Naive thymus-derived CD4-positive, alpha-beta T cell (primary cell): ENCODE data around the gene MINK1. TPM values are rescaled to one million over a fixed set of nuclear protein-coding genes. Genes with fewer than 3 reads are reported as not detected.
"Not testable (repeated sequence)": the region's sequence is repeated elsewhere in the genome, so short reads cannot be mapped to it uniquely, and the experiment has no call there.

ENCODE experiments used
- ATAC-seq: fragments of 150-1000 bp; cut with Tn5 transposase; 2 replicates; pipeline ENCODE4 v1.10.0; 2021; ENCODE audit warnings: mild to moderate bottlenecking, moderate library complexity
- CTCF ChIA-PET: fragments of 350-600 bp; sonication (Branson Sonifier 250); formaldehyde crosslinking; loops from one replicate; lab custom pipeline; 2021; ENCODE audit warnings: antibody characterized with exemption; lab: Charles Lee
- POLR2A ChIA-PET: fragments of 350-600 bp; sonication (Branson Sonifier 250); formaldehyde crosslinking; loops from one replicate; lab custom pipeline; 2021; ENCODE audit warnings: antibody characterized with exemption, inconsistent platforms; lab: Charles Lee
- DNase-seq, 9 donors: peaks; one replicate each; pipeline versions ENCODE4 v3.0.0 to v3.0.0-alpha.2; 2020 to 2022; ENCODE audit warnings: mixed read lengths in 1 of 9
- H3K27ac ChIP-seq: one replicate; pipeline ENCODE4 v1.7.0; 2013; ENCODE audit warnings: mild to moderate bottlenecking, low read depth, low read length, moderate library complexity
- H3K27me3 ChIP-seq, 2 donors: one replicate each; pipeline ENCODE4 v1.7.0; 2013; ENCODE audit warnings: low read length in 2 of 2, mild to moderate bottlenecking in 2 of 2, moderate library complexity in 2 of 2; ENCODE audit not compliant: control insufficient read depth in 2 of 2, insufficient read depth in 2 of 2
- H3K36me3 ChIP-seq, 3 experiments: 1 replicate in 2 of 3; 2 replicates in 1 of 3; pipeline ENCODE4 v1.7.0; 2013; ENCODE audit warnings: low read length in 3 of 3, mild to moderate bottlenecking in 3 of 3, moderate library complexity in 1 of 3; ENCODE audit not compliant: insufficient read depth in 3 of 3, control insufficient read depth in 2 of 3
- H3K4me1 ChIP-seq, 2 donors: one replicate each; pipeline ENCODE4 v1.7.0; 2013; ENCODE audit warnings: low read length in 2 of 2, mild to moderate bottlenecking in 2 of 2, moderate library complexity in 1 of 2; ENCODE audit not compliant: control insufficient read depth in 2 of 2, insufficient read depth in 2 of 2
- H3K4me3 ChIP-seq: 2 replicates; pipeline ENCODE4 v1.7.0; 2013; ENCODE audit warnings: mild to moderate bottlenecking, low read length
- H3K9me3 ChIP-seq, 3 experiments: 1 replicate in 2 of 3; 2 replicates in 1 of 3; pipeline ENCODE4 v1.7.0; 2013; ENCODE audit warnings: low read length in 3 of 3; ENCODE audit not compliant: control insufficient read depth in 2 of 3
- H3K27ac Mint-ChIP-seq, 9 donors: one replicate each; pipeline ENCODE4 v1.8.0; 2020 to 2022; ENCODE audit warnings: mixed read lengths in 9 of 9, mild to moderate bottlenecking in 8 of 9, moderate library complexity in 5 of 9, inconsistent platforms in 2 of 9
- H3K27me3 Mint-ChIP-seq, 5 donors: one replicate each; pipeline ENCODE4 v1.8.0; 2021 to 2022; ENCODE audit warnings: mixed read lengths in 5 of 5, mild to moderate bottlenecking in 1 of 5
- H3K36me3 Mint-ChIP-seq, 5 donors: one replicate each; pipeline ENCODE4 v1.8.0; 2020 to 2022; ENCODE audit warnings: mixed read lengths in 5 of 5, mild to moderate bottlenecking in 3 of 5, inconsistent platforms in 1 of 5
- H3K4me1 Mint-ChIP-seq, 7 donors: one replicate each; pipeline ENCODE4 v1.8.0; 2020 to 2022; ENCODE audit warnings: mixed read lengths in 7 of 7, mild to moderate bottlenecking in 3 of 7, inconsistent platforms in 1 of 7
- H3K4me3 Mint-ChIP-seq, 10 donors: one replicate each; pipeline ENCODE4 v1.8.0; 2020 to 2022; ENCODE audit warnings: mild to moderate bottlenecking in 10 of 10, mixed read lengths in 10 of 10, moderate library complexity in 6 of 10, inconsistent platforms in 2 of 10
- H3K9me3 Mint-ChIP-seq, 11 donors: one replicate each; pipeline ENCODE4 v1.8.0; 2020 to 2022; ENCODE audit warnings: mixed read lengths in 11 of 11, mild to moderate bottlenecking in 4 of 11, inconsistent platforms in 1 of 11, moderate library complexity in 1 of 11
- intact Hi-C, 2 donors: fragments of 100-400 bp; cut with micrococcal nuclease; formaldehyde crosslinking; loops; one replicate each; pipeline ENCODE4 v1.15.1; 2023
- polyA plus RNA-seq, 2 donors: library from polyadenylated mRNA; unstranded; fragments of 300-500 nt; fragmentation: Illumina TruSeq; gene quantifications; one replicate each; pipeline ENCODE4 v1.2.3, GENCODE V29; 2021
- total RNA-seq, 6 experiments: library from RNA in 5 of 6; stranded (reverse) in 5 of 6; gene quantifications; 1 replicate in 5 of 6; 2 replicates in 1 of 6; pipeline ENCODE4 v1.2.3 and lab custom pipeline; 2021 to 2026

MINK1 gene
- total and polyA plus RNA-seq, 7 experiments from 2014 or later, result 8.3 to 142 (median 102) TPM

GRCh38 chr17:4854111-4854681 is 21.1 kb downstream of the MINK1 start:
- Mint-ChIP-seq H3K4me3 (no peak overlapping the region), H3K36me3 (peaks cover 0 to 42% (median 20%) of the 10 kb centered on the region in 5 donors), H3K9me3 (peaks cover 0 to 8% (median 5%) of the 10 kb centered on the region in 11 donors), H3K27ac (peak overlapping the region in 3 of 9 donors; percentile 12 to 67 (median 12)), H3K27me3 (no peaks in the 10 kb centered on the region), H3K4me1 (peaks cover 40 to 66% (median 61%) of the 10 kb centered on the region in 7 donors)
- Histone ChIP-seq H3K4me1 (peaks cover 0 to 8% of the 10 kb centered on the region in 2 donors), H3K9me3 (no peaks in the 10 kb centered on the region), H3K36me3 (peaks cover 0 to 17% (median 6%) of the 10 kb centered on the region in 3 experiments), H3K4me3 (no peak overlapping the region), H3K27ac (no peak overlapping the region), H3K27me3 (no peaks in the 10 kb centered on the region)
- POLR2A ChIA-PET, result no interaction called here
- CTCF ChIA-PET, result no interaction called here
- no peak for ATAC-seq
- intact Hi-C loops, result no loop called here
- DNase-seq, result no peak

GRCh38 chr17:4856271-4856936 is 23.3 kb downstream of the MINK1 start:
- ChIA-PET POLR2A (no interaction called here), CTCF (no interaction called here)
- Mint-ChIP-seq H3K27ac (peak overlapping the region in 1 of 9 donors; percentile 5), H3K9me3 (peaks cover 0 to 8% (median 5%) of the 10 kb centered on the region in 11 donors), H3K27me3 (no peaks in the 10 kb centered on the region), H3K4me3 (no peak overlapping the region), H3K36me3 (peaks cover 0 to 29% (median 17%) of the 10 kb centered on the region in 5 donors), H3K4me1 (peaks cover 28 to 54% (median 43%) of the 10 kb centered on the region in 7 donors)
- no peak overlapping the region for H3K27ac ChIP-seq
- intact Hi-C loops, result no loop called here
- peaks cover 0 to 8% of the 10 kb centered on the region in 2 donors for H3K4me1 ChIP-seq
- no peaks in the 10 kb centered on the region for H3K9me3 ChIP-seq
- peaks cover 0 to 29% (median 7%) of the 10 kb centered on the region in 3 experiments for H3K36me3 ChIP-seq
- no peaks in the 10 kb centered on the region for H3K27me3 ChIP-seq
- no peak for DNase-seq
- no peak for ATAC-seq
- no peak overlapping the region for H3K4me3 ChIP-seq

DNA sequence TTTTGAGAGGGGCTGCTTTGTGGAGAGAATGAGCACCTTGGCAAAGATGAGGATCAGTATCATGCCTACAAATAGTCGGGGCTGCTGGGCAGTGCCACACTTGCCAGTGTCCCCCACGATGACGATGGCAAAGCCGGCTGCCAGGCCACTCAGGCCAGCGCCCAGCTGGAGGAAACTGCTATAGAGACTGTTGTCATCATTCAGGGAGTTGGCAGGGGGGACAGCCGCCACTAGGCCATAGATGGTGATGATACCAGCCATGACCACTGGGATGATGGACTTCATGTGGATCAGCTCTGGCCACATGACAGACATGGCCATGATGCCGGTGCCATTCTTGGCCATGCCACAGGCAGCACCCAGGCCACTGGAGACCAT is 23.8 kb downstream of the MINK1 start:
- peaks cover 0 to 8% of the 10 kb centered on the region in 2 donors for H3K4me1 ChIP-seq

GRCh38 chr17:4857347-4857746 is 24.2 kb downstream of the MINK1 start:
- peak overlapping the region in 1 of 9 donors; percentile 76 for H3K27ac Mint-ChIP-seq
- H3K36me3 ChIP-seq, result peaks cover 0 to 30% (median 7%) of the 10 kb centered on the region in 3 experiments
- H3K9me3 Mint-ChIP-seq, H3K4me1 ChIP-seq, H3K27ac ChIP-seq, H3K4me3 ChIP-seq, intact Hi-C loops, DNase-seq, H3K27me3 ChIP-seq, ATAC-seq, POLR2A ChIA-PET, H3K4me3 Mint-ChIP-seq, H3K27me3 Mint-ChIP-seq, H3K9me3 ChIP-seq: not testable (repeated sequence)
- CTCF ChIA-PET, result interaction anchor here (0.6 kb wide), 1 partner anchor 86 kb away, joined by 3 read pairs; no protein-coding TSS in a partner anchor
- H3K36me3 Mint-ChIP-seq, result peaks cover 0 to 27% (median 20%) of the 10 kb centered on the region in 5 donors
- peaks cover 25 to 47% (median 36%) of the 10 kb centered on the region in 7 donors for H3K4me1 Mint-ChIP-seq

More for the DNA sequence above, 23.8 kb downstream of the MINK1 start:
- intact Hi-C loops, result no loop called here
- Mint-ChIP-seq H3K27ac (peak overlapping the region in 2 of 9 donors; percentile 5 to 76), H3K4me3 (no peak overlapping the region), H3K27me3 (no peaks in the 10 kb centered on the region), H3K4me1 (peaks cover 28 to 51% (median 40%) of the 10 kb centered on the region in 7 donors), H3K36me3 (peaks cover 0 to 26% (median 18%) of the 10 kb centered on the region in 5 donors), H3K9me3 (peaks cover 0 to 7% (median 5%) of the 10 kb centered on the region in 11 donors)
- Histone ChIP-seq H3K9me3 (no peaks in the 10 kb centered on the region), H3K36me3 (peaks cover 0 to 30% (median 7%) of the 10 kb centered on the region in 3 experiments), H3K4me3 (no peak overlapping the region), H3K27ac (no peak overlapping the region), H3K27me3 (no peaks in the 10 kb centered on the region)
- DNase-seq (no peak), ATAC-seq (no peak)
- ChIA-PET CTCF (no interaction called here), POLR2A (no interaction called here)

DNA sequence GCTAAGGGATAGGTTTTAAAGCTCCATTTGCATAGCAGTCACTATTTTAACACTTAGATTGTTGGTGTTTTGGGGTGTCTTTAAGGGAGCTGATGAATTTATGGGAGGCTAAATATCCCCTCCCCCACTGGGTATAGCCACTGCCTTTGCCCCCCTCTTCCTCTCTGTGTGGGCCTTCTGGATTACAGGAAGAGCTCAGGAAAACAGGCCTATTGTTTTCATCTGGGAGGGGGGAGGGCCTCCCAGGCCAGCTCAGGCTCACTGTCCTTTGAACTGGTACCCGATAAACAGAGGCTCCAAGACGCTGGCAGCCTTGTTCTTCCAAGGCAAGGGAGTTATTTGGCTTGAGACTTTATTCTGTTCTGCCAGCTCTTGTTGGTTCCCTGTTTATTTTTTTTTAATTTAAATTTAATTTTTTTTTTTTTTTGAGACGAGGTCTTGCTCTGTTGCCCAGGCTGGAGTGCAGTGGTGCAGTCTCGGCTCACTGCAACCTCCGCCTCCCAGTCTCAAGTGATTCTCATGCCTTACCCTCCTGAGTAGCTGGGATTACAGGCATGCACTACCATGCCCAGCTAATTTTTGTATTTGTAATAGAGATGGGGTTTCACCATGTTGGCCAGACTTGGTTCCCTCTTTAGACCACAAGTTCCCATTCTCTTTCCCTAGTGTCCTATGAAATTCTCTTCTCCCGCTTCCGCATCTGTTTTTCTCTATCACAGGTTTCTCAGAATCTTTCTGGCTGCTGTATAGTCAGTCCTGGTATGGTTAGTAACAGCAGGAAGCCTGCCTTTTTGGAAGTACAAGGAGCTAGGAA is 25.1 kb downstream of the MINK1 start:
- intact Hi-C loops, result no loop called here
- Histone ChIP-seq H3K9me3 (no peaks in the 10 kb centered on the region), H3K4me3 (no peak overlapping the region), H3K27me3 (no peaks in the 10 kb centered on the region), H3K4me1 (peaks cover 0 to 8% of the 10 kb centered on the region in 2 donors), H3K36me3 (peaks cover 0 to 30% (median 7%) of the 10 kb centered on the region in 3 experiments), H3K27ac (no peak overlapping the region)
- Mint-ChIP-seq H3K27ac (no peak overlapping the region), H3K4me3 (peak overlapping the region in 1 of 10 donors; percentile 16), H3K27me3 (no peaks in the 10 kb centered on the region), H3K9me3 (peaks cover 0 to 4% (median 0%) of the 10 kb centered on the region in 11 donors), H3K4me1 (peaks cover 25 to 46% (median 34%) of the 10 kb centered on the region in 7 donors), H3K36me3 (peaks cover 0 to 27% (median 20%) of the 10 kb centered on the region in 5 donors)
- ChIA-PET CTCF (interaction anchor here (0.6 kb wide), 2 partner anchors 31 to 292 kb away, joined by 3 read pairs; no protein-coding TSS in a partner anchor), POLR2A (interaction anchor here (0.7 kb wide), 1 partner anchor 544 kb away, joined by 3 read pairs; no protein-coding TSS in a partner anchor)
- DNase-seq (no peak), ATAC-seq (no peak)

GRCh38 chr17:4858882-4859260 is 25.7 kb downstream of the MINK1 start:
- no peak overlapping the region for H3K27ac Mint-ChIP-seq
- Histone ChIP-seq H3K27me3 (no peaks in the 10 kb centered on the region), H3K4me1 (peaks cover 0 to 3% of the 10 kb centered on the region in 2 donors), H3K4me3 (no peak overlapping the region), H3K36me3 (peaks cover 0 to 28% (median 7%) of the 10 kb centered on the region in 3 experiments), H3K9me3 (no peaks in the 10 kb centered on the region), H3K27ac (no peak overlapping the region)
- H3K27me3 Mint-ChIP-seq, result no peaks in the 10 kb centered on the region
- no peak for DNase-seq
- H3K4me3 Mint-ChIP-seq, result no peak overlapping the region
- H3K36me3 Mint-ChIP-seq, result peaks cover 0 to 27% (median 20%) of the 10 kb centered on the region in 5 donors
- H3K4me1 Mint-ChIP-seq, result peaks cover 26 to 44% (median 31%) of the 10 kb centered on the region in 7 donors
- no peak for ATAC-seq
- POLR2A ChIA-PET, result no interaction called here
- intact Hi-C loops, result no loop called here
- H3K9me3 Mint-ChIP-seq, result peaks cover 0 to 4% (median 0%) of the 10 kb centered on the region in 11 donors
- CTCF ChIA-PET, result interaction anchor here (0.6 kb wide), 2 partner anchors 30 to 293 kb away, joined by 3 read pairs; no protein-coding TSS in a partner anchor
